GM19463 (cell line): ENCODE data around the gene ZC3H12C.
"Not testable (repeated sequence)": the region's sequence is repeated elsewhere in the genome, so short reads cannot be mapped to it uniquely, and the experiment has no call there.

Experiments
- ATAC-seq: cut with Tn5 transposase; IDR thresholded peaks from one replicate; pipeline ENCODE4 v1.9.1; 2021; ENCODE audit warnings: mild to moderate bottlenecking, moderate library complexity; ENCODE audit not compliant: unreplicated experiment

Gene ZC3H12C

GRCh38 chr11:110176366-110177085, 83.3 kb downstream of the ZC3H12C start:
- no peak for ATAC-seq

DNA sequence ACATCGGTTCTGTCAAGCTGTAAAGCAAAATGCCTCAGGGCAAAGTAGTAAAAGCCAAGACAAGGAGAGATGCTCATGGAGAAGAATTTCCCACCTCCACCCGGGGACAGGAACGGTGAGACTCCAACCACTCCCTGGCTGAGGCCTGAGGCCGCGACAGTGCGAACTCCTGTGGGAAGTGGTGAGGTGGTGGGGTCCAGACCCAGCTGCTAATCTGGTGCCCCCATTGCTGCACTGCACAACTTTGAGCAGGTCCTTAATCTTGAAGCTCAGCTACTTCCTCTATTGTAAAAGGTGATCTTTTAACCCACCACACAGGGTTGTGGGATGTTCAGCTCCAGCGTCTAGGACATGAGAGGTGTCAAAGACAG, 83.9 kb downstream of the ZC3H12C start:
- no peak for ATAC-seq

GRCh38 chr11:110179064-110179463, 85.9 kb downstream of the ZC3H12C start:
- ATAC-seq = no peak

GRCh38 chr11:110182886-110183285, 89.7 kb downstream of the ZC3H12C start:
- ATAC-seq = no peak

GRCh38 chr11:110184456-110184855, 91.3 kb downstream of the ZC3H12C start:
- no peak for ATAC-seq

GRCh38 chr11:110185121-110185591, 92.0 kb downstream of the ZC3H12C start:
- no peak for ATAC-seq

- no peak for ATAC-seq
Measured at GRCh38 chr11:110185599-110185998, 92.4 kb downstream of the ZC3H12C start.

DNA sequence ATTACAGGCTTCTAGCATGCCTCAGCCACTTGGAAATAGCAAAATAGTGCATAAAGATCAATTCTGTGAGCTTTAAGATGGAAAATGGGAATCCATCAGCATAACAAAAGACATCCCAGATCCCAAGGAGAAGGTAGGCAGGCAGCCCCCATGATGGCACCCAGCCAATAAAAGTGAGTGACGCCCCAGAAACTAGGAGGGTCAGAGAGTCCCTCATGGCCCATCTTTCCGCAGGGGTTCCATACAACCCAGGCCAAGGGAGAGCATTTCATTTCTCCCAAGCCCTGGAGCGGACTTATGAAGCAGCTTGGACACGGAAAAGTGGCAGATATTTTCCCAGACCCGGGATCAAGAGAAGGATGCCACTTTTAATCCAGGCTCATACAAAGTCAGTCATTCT, 93.3 kb downstream of the ZC3H12C start:
- ATAC-seq = no peak

- ATAC-seq = no peak
Measured at GRCh38 chr11:110186867-110187266, 93.7 kb downstream of the ZC3H12C start.

GRCh38 chr11:110187731-110188130, 94.5 kb downstream of the ZC3H12C start:
- no peak for ATAC-seq

GRCh38 chr11:110190885-110191284, 97.7 kb downstream of the ZC3H12C start:
- no peak for ATAC-seq

- ATAC-seq = peak; percentile 50
Measured at GRCh38 chr11:110192604-110193282, 99.6 kb downstream of the ZC3H12C start.

GRCh38 chr11:110194211-110194766, 101.1 kb downstream of the ZC3H12C start:
- ATAC-seq = not testable (repeated sequence)

- ATAC-seq = no peak
Measured at GRCh38 chr11:110196241-110196754, 103.1 kb downstream of the ZC3H12C start.

GRCh38 chr11:110196884-110197420, 103.8 kb downstream of the ZC3H12C start:
- ATAC-seq = no peak

DNA sequence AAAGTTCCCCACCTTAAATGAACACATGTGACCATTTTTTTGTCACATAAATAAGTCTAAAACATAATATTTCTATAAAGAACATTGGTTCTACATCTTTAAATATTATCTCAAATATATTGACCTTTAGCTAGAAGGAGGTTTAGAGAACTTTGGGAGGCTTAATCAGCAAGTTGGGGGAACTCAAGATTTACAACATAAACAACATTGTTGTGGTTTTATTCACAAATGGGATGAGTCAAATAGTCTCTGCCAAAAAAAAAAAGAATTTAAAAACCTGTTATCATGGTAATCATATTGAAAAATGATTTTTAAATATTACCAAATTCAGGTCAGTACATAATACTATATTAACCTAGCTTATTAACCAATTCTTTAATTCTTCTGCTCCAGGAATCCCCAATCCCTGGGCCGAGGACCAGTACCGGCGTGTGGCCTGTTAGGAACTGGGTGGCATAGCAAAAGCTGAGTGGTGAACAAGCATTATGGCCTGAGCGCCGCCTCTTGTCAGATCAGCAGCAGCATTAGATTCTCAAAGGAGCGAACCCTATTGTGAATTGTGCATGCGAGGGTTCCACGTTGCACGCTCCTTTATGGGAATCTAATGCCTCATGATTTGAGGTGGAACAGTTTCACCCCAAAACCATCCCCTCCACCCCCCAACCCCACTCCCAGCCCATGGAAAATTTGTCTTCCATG, 105.0 kb downstream of the ZC3H12C start:
- no peak for ATAC-seq

DNA sequence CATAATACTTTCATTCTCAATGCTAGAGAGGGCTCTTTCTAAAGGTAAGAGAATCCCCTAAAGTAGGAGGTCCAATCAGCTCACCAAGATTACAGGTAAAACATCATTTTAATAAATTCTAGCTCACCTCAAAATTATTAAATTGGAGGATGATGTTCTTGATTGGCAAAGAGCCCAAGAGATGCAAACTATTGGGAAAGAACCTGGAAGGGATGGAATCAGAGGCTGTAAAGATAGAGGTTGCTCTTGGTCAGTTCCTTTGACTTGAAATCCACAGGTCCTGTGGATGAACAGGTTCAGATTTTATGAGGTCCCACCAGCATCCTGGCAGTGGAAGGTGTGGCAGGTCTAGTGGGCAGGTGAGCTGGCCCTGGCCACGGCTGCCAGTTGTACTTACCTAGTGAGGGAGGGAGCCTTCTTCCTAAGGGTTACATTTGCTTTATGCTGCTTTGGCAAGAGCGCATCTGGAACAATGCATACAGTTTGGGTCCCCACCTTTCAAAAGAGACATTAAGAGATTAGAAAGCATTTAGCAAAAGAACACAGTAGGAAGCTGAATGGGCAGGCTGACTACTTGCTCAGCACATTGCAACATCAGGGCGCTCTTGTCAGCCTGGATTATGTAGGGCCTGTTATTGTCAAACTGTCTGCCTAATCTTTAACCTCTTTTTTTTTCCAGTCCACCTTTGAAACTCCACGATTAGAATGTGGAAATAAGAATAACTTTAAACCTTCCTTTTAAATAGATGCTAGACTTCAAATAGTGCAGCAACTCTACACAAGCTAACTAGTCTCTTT, 106.2 kb downstream of the ZC3H12C start:
- ATAC-seq = no peak

- no peak for ATAC-seq
Measured at GRCh38 chr11:110200241-110200640, 107.0 kb downstream of the ZC3H12C start.

GRCh38 chr11:110200836-110201235, 107.6 kb downstream of the ZC3H12C start:
- ATAC-seq = no peak

DNA sequence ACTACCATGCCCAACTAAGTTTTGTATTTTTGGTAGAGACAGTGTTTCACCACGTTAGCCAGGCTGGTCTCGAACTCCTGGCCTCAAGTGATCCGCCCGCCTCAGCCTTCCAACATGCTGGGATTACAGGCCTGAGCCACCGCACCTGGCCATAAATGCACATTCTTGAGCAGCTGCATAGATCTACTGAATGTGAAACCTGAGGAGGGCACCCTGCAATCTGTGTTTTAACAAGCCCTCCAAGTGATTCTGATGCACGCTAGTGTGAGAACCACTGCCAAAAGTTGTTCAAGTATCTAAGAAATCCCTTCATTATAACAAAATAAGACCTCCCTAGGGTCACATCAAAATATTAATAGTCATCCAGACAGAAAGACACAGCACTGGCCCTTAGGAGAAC, 113.9 kb downstream of the ZC3H12C start:
- no peak for ATAC-seq
